HG03097 (cell line): Measurements from ENCODE around the gene ZFR.
"Not testable (repeated sequence)": the region's sequence is repeated elsewhere in the genome, so short reads cannot be mapped to it uniquely, and the experiment has no call there.

Experiments used
- ATAC-seq: cut with Tn5 transposase; IDR thresholded peaks from one replicate; pipeline ENCODE4 v1.9.1; 2021; ENCODE audit not compliant: unreplicated experiment, low FRiP score

ZFR gene

DNA sequence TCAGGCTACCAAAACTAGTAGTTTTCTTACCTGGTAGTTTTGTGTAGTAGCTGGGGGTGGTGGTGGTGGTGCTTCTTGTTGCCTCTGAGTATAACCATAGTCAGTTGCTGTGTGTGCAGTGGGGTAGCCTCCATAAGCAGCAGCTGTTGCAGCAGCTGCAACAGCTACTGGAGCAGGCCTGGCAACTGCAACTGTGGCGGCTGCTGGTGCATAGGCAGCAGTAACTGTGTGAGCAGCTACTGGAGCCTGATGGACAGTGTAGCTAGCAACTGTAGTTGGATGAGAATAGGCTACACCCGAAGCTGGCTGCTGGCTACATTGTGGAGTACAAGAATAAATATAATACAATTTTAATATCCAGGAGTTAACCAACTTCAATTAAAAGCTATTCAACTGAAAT is 24.7 kb downstream of the ZFR start:
- ATAC-seq: no peak

- ATAC-seq: no peak
Measured at GRCh38 chr5:32413466-32414263, 30.9 kb downstream of the ZFR start.

- ATAC-seq: no peak
Measured at GRCh38 chr5:32410630-32411029, 33.9 kb downstream of the ZFR start.

DNA sequence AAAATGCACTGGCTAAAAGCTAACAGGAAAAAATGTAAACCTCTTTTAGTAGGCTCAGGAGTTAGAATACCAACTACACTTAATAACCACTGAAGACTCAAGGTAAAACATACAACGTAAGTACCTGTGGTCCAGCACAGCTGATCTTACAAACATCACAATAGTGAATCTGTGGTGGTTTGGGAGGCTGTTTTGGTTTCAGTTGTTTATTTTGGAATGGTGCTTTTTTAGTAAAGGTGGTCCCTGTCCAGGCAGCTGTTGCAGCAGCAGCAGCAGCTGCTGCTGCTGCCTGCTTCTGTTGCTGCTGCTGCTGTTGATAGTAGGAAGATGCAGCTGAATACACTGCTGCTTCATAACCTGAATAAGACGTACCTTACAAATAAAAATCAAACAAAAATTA is 37.9 kb downstream of the ZFR start:
- no peak for ATAC-seq

DNA sequence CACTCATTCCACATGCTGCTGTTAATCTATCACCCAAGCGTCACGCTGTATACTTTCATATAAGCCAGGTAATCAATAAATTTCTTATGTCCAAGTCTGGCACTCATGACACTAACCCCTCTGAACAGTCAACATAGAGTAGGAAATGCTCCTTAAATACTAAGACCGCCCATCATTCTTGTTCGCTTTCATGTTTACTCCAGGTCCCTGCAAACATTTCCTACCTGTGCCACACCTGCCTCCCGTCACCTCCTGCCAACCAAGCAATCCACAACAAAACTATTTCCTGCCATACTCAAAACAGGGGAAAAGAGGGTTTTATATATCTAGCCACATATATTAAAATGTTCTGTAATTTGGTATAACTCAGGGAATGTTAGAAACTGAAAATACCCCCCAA is 39.0 kb downstream of the ZFR start:
- ATAC-seq: no peak

GRCh38 chr5:32403760-32404159 is 40.8 kb downstream of the ZFR start:
- ATAC-seq: no peak

- ATAC-seq: no peak
Measured at GRCh38 chr5:32400401-32400800, 44.1 kb downstream of the ZFR start.

DNA sequence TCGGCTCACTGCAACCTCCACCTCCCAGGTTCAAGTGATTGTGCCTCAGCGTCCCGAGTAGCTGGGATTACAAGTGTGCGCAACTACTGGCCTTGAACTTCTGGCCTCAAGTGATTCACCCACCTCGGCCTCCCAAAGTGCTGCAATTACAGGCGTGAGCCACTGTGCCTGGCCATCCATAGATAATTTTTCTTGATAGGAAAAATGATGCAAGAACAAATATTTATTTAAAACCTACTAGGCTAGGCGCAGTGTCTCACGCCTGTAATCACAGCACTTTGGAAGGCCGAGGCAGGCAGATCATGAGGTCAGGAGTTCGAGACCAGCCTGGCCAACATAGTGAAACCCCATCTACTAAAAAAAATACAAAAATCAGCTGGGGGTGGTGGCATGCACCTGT is 45.8 kb downstream of the ZFR start:
- ATAC-seq: not testable (repeated sequence)

- no peak for ATAC-seq
Measured at GRCh38 chr5:32394981-32395380, 49.6 kb downstream of the ZFR start.

- no peak for ATAC-seq
Measured at GRCh38 chr5:32392039-32392438, 52.5 kb downstream of the ZFR start.

GRCh38 chr5:32390819-32391591 is 53.5 kb downstream of the ZFR start:
- no peak for ATAC-seq

DNA sequence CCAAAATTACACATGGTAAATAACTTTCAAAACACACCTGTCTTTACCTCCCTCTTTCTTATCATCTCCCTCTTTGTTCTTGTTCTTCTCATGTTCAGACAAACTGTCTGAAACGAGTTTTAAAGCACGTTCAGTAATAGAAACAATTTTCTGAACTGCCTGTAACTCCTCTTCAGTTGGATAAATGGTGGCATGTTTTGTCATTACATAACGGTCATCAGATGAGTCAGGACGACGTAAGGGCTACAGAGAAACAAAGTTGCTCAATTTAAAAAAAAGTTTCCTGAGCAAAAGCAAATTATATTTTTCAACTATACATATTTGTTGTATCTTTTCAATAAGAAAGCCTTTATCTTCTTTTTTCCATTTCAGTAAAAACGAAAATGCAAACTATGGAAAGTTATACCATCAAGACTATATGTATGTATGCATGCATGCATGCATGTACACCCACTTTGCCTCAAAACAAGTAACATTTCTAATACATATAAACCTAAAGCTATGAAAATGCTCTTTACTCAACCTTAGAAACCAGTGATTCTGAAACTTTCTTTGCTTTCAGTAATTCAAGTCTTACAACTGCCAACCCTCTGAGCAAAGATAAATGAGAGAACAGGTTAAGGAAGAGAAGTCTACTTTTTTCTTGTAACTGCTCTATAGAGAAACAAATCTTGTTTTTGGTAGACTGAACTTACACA is 56.0 kb downstream of the ZFR start:
- no peak for ATAC-seq

- ATAC-seq: no peak
Measured at GRCh38 chr5:32387841-32388240, 56.7 kb downstream of the ZFR start.

DNA sequence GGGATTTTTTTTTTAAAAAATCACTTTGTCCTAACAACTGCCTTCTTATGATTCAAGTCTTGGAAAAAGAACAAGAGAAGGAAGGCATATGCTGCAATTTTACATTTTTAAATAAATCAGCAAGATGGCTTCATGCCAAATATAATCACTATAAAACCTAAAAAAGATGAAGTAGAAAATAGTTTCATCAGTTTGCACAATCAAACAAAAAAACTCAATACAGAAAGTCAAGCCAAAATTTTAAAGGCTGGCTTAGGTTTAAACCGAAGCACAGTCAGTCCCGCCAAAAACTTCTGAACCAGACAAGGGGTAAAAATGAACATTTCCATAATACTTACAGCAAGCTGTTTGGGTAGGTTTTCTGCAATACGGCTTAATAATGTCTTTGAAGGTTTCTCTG is 57.3 kb downstream of the ZFR start:
- ATAC-seq: no peak

- no peak for ATAC-seq
Measured at GRCh38 chr5:32384621-32385020, 59.9 kb downstream of the ZFR start.

DNA sequence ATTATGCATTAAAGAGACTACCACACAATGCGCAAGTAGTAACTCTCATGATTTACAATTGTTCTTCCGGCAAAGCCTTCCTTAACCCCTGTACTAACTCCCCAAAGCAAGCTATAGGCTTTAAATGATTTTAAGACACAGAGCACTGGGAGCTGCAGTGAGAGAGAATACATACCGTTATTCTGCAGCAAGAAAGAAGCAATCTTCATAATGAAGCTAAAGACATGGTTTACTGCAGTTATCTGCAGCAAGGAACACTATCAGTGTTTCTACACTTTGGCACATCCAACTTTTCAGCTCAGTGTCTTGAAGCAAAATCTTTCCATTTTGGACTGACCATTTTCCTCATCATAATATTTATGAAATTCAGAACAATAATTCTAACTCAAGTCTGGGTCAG is 61.0 kb downstream of the ZFR start:
- no peak for ATAC-seq

GRCh38 chr5:32383065-32383464 is 61.5 kb downstream of the ZFR start:
- ATAC-seq: no peak

DNA sequence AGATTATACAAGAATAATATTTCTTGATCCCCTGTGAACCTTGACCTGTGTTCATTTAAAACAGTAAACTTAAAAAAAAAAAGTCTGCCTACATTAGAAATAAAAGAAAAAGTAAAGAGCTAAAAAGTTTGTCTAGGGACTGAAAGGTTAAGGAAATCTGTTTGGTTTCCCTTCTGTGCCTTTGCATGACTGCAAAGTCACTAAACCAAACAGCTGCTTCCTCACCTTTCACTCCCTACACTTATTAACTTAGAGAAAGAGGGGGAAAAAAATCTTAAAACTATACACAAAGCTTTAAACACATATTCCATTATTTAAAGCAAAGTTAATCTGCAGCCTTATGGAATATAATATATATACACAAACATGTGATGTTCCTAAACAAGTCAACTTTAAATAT is 65.1 kb downstream of the ZFR start:
- ATAC-seq: no peak

DNA sequence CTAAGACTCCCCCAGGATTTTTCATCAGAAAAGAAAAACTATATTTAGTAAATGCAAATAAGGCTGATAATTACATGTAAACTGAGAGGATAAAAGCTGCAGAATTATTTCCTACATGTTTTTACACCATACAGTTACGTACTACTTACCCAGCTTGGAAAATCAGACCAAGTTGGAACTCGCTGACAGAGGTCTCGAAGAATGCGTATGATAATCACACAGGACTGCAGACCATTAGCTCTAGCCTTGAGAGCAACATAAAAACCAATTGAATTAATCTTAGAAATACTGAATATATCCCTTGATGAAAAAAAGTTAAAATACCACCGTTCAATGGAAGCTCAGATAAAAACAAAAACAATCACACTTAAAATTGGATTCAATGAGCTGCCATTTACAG is 65.6 kb downstream of the ZFR start:
- no peak for ATAC-seq

- ATAC-seq: no peak
Measured at GRCh38 chr5:32369542-32370155, 74.9 kb downstream of the ZFR start.

- ATAC-seq: no peak
Measured at GRCh38 chr5:32369032-32369431, 75.5 kb downstream of the ZFR start.
